Measurements from ENCODE around the gene CALML5. TPM values are rescaled to one million over a fixed set of nuclear protein-coding genes. Genes with fewer than 3 reads are reported as not detected.
A peak's percentile ranks its signal among the peaks of the same experiment; 100 is the strongest.

Gene CALML5
- total RNA-seq, 4 donors from 2014 or later: not detected

DNA sequence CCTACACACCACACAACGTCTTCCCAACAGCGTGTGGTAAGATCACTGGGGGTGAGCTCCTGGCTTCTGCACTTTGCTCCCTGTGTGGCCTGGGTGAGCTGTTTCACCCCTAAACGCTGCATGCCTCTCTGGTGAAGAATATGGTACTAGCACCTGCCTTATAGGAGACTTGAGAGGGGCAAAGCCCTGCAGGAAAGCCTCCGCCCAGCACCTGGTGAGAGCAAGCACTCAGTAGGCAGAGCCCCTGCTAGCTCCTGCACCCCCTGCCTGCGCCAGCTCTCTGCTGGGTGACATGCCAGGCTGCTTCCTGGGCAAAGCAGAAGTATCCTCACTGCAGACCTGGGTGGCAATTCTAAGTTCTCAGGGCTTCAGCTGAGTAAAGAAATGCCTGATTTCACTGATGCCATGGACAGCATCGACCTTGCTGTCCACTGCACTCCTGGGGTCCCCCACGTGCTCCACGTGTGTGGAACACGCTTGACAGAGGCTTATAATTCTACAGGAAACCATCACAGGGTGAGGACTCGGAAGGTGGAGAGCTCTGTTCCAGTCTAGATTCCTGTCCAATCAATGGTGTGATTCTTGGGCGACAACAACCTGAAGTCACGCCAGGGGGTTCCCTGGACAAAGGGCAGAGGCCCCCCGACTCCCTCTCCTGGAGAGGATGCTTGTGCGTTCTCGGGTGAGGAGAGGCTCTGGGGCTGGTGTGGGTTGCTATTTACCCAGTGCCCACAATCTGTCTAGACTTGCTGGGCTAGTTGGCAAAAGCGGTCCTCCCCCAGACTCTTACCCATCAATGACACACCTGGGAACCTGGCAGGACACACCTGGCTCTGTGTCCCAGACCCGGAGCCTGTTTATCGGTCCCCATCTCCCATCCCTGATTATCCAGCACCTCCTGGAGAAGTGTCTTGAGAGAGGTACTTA lies 5.0 kb upstream of the CALML5 start:
- Histone ChIP-seq H3K4me1 (peaks cover 45 to 62% of the 10 kb centered on the region in 2 donors), H3K27ac (peak overlapping the region; percentile 63 to 94 (median 85)), H3K9me3 (no peaks in the 10 kb centered on the region), H3K27me3 (no peaks in the 10 kb centered on the region), H3K4me3 (replicated peaks in 1 of 3) (no peak overlapping the region), H3K36me3 (no peaks in the 10 kb centered on the region)
- intact Hi-C loops (cut with DNase I): no loop called here
- TF ChIP-seq, protein P1, sequence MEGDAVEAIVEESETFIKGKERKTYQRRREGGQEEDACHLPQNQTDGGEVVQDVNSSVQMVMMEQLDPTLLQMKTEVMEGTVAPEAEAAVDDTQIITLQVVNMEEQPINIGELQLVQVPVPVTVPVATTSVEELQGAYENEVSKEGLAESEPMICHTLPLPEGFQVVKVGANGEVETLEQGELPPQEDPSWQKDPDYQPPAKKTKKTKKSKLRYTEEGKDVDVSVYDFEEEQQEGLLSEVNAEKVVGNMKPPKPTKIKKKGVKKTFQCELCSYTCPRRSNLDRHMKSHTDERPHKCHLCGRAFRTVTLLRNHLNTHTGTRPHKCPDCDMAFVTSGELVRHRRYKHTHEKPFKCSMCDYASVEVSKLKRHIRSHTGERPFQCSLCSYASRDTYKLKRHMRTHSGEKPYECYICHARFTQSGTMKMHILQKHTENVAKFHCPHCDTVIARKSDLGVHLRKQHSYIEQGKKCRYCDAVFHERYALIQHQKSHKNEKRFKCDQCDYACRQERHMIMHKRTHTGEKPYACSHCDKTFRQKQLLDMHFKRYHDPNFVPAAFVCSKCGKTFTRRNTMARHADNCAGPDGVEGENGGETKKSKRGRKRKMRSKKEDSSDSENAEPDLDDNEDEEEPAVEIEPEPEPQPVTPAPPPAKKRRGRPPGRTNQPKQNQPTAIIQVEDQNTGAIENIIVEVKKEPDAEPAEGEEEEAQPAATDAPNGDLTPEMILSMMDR (IDR thresholded peaks at IDR 0.05): no peak
- no peak for TF ChIP-seq POLR2A (IDR thresholded peaks at IDR 0.05)
- WGBS, 2 donors: 72 to 77% methylated on average over 16 to 18 of the region's 18 CpGs
- peak; percentile 31 to 45 for DNase-seq

DNA sequence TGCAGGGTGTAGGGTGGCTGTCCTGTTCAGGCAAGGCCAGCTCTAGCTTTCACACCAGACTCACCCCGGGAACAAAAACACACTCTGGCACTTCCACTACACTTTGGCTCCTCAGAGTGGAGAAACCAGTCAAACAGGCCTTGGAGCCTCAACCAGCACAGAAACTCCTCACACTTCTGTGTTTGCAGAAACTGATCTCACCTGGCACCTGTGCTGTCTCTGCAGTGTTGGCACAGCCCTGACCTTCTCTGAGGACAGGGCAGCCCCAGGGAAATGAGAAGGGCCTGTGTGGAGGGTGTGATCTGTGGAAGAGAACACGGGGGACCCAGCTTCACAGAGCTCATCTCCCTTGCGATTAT lies 4.1 kb upstream of the CALML5 start:
- intact Hi-C loops (cut with DNase I): no loop called here
- 38 to 44% methylated on average over 3 of the region's 3 CpGs for WGBS, 2 donors
- Histone ChIP-seq H3K9me3 (no peaks in the 10 kb centered on the region), H3K36me3 (no peaks in the 10 kb centered on the region), H3K4me1 (peaks cover 45 to 62% of the 10 kb centered on the region in 2 donors), H3K4me3 (replicated peaks in 1 of 3) (no peak overlapping the region), H3K27me3 (no peaks in the 10 kb centered on the region), H3K27ac (peak overlapping the region; percentile 63 to 94 (median 91))
- TF ChIP-seq, protein P1 (IDR thresholded peaks at IDR 0.05): no peak
- peak in 1 of 2 donors; percentile 30 for TF ChIP-seq POLR2A (IDR thresholded peaks at IDR 0.05)
- peak; percentile 90 to 91 for DNase-seq

DNA sequence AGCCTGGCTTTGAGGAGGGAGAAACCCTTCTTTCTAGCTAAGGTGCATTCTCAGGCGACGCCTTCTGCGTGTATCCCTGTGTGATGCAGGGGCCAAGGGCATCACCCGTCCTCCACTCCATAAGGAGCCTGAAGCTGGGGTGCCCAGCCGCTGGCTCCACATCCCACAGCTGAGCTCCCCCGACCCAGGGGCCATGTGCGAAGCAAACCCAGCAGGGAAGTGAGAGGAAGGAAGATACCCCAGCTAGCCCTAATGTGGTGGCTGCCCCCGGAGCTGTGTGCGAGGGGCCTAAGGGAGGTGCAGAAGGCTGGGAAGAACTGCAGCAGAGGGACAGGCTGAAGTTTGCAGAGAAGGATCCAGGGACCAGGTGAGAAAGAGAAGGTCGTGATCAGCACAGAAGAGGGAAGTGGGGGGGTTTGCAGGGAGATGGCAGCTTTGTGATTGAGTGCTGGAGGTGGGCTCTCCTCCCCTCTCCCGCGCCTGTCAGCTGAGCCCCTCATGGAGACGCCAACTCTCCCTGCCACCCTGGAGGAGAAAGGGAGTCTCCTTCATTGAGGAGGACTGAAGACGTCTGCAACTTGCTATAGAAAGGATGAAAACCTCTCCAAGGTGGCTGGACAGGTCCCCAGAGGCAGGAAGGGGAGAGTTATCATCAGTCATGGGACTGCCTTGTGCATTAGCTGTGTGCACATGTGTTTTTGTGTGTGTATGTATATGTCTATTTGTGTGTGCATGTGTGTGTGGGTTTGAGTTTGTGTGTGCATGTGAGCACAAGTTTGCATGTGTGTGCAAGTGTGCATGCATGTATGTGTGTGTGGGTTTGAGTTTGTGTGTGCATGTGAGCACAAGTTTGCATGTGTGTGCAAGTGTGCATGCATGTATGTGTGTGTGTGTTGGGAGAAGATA lies 3.5 kb upstream of the CALML5 start:
- Histone ChIP-seq H3K4me3 (replicated peaks in 1 of 3) (no peak overlapping the region), H3K27ac (peak overlapping the region; percentile 80 to 94 (median 91)), H3K36me3 (no peaks in the 10 kb centered on the region), H3K27me3 (no peaks in the 10 kb centered on the region), H3K9me3 (no peaks in the 10 kb centered on the region), H3K4me1 (peaks cover 42 to 58% of the 10 kb centered on the region in 2 donors)
- 54 to 64% methylated on average over 11 to 14 of the region's 14 CpGs for WGBS, 2 donors
- no peak for DNase-seq
- intact Hi-C loops (cut with DNase I): no loop called here
- TF ChIP-seq, protein P1 (IDR thresholded peaks at IDR 0.05): no peak

GRCh38 chr10:5502061-5502521 lies 2.7 kb upstream of the CALML5 start:
- 28 to 32% methylated on average over 12 of the region's 12 CpGs for WGBS, 2 donors
- peak overlapping the region; percentile 80 to 94 (median 91) for H3K27ac ChIP-seq
- peaks cover 37 to 50% of the 10 kb centered on the region in 2 donors for H3K4me1 ChIP-seq
- intact Hi-C loops (cut with DNase I): no loop called here
- TF ChIP-seq POLR2A (IDR thresholded peaks at IDR 0.05): peak in 1 of 2 donors; percentile 23
- TF ChIP-seq, protein P1 (IDR thresholded peaks at IDR 0.05): no peak
- no peak overlapping the region for H3K4me3 ChIP-seq (replicated peaks in 1 of 3)
- peak; percentile 84 to 85 for DNase-seq
- no peaks in the 10 kb centered on the region for H3K36me3 ChIP-seq
- no peaks in the 10 kb centered on the region for H3K27me3 ChIP-seq
- no peaks in the 10 kb centered on the region for H3K9me3 ChIP-seq

Measured in thyroid gland (tissue), 4 donors.